Stimulated activated CD4-positive, alpha-beta T cell treated with anti-CD3 and anti-CD28 coated beads, Interleukin-4, amount 100 ng/mL, for 48 hours (primary cell): ENCODE results near the gene ANXA11.
"Not testable (repeated sequence)": the region's sequence is repeated elsewhere in the genome, so short reads cannot be mapped to it uniquely, and the experiment has no call there.

Experiments used
- DNase-seq, 2 donors: peaks; one replicate each; pipeline ENCODE4 v3.0.0-alpha.2; 2020; ENCODE audit warnings: low read depth in 2 of 2

The ANXA11 gene

GRCh38 chr10:80210259-80210658 is 4.9 kb upstream of the ANXA11 start:
- DNase-seq = no peak

- DNase-seq = no peak
These were observed 2.5 kb upstream of the ANXA11 start for GRCh38 chr10:80207768-80208370.

GRCh38 chr10:80206277-80206655 is 929 bp upstream of the ANXA11 start:
- DNase-seq = no peak

- peak in 1 of 2 donors; percentile 19 for DNase-seq
These were observed 460 bp downstream of the ANXA11 start for GRCh38 chr10:80204677-80205476.

GRCh38 chr10:80203835-80204676 is 1.3 kb downstream of the ANXA11 start:
- DNase-seq = peak in 1 of 2 donors; percentile 22

GRCh38 chr10:80202934-80203834 is 2.2 kb downstream of the ANXA11 start:
- DNase-seq = peak; percentile 54 to 69

- not testable (repeated sequence) for DNase-seq
These were observed 2.8 kb downstream of the ANXA11 start for GRCh38 chr10:80202530-80202929.

- DNase-seq = no peak
These were observed 3.7 kb downstream of the ANXA11 start for GRCh38 chr10:80201608-80202141.

- no peak for DNase-seq
These were observed 4.7 kb downstream of the ANXA11 start for GRCh38 chr10:80200687-80201086.

GRCh38 chr10:80200259-80200658 is 5.1 kb downstream of the ANXA11 start:
- DNase-seq = no peak

- no peak for DNase-seq
These were observed 5.5 kb downstream of the ANXA11 start for GRCh38 chr10:80199828-80200227.

GRCh38 chr10:80197972-80198916 is 7.1 kb downstream of the ANXA11 start:
- no peak for DNase-seq

GRCh38 chr10:80196950-80197315 is 8.4 kb downstream of the ANXA11 start:
- DNase-seq = no peak

- peak; percentile 50 to 58 for DNase-seq
These were observed 8.9 kb downstream of the ANXA11 start for GRCh38 chr10:80196270-80196949.

- no peak for DNase-seq
These were observed 10.2 kb downstream of the ANXA11 start for GRCh38 chr10:80195046-80195574.

GRCh38 chr10:80194373-80195045 is 10.8 kb downstream of the ANXA11 start:
- DNase-seq = no peak

GRCh38 chr10:80192553-80192952 is 12.8 kb downstream of the ANXA11 start:
- DNase-seq = no peak

- DNase-seq = no peak
These were observed 13.6 kb downstream of the ANXA11 start for GRCh38 chr10:80191589-80192270.
